22Rv1 (cell line): ENCODE measurements around the gene FDCSP.

Source experiments
- CTCF ChIP-seq: fragments of 450-650 bp; IDR thresholded peaks from 2 replicates; pipeline ENCODE4 v1.5.1; 2017; ENCODE audit warnings: mild to moderate bottlenecking
- ZFX ChIP-seq: fragments of 450-650 bp; IDR thresholded peaks from 2 replicates; pipeline ENCODE4 v1.6.1; 2017; ENCODE audit warnings: antibody characterized with exemption, borderline replicate concordance

DNA sequence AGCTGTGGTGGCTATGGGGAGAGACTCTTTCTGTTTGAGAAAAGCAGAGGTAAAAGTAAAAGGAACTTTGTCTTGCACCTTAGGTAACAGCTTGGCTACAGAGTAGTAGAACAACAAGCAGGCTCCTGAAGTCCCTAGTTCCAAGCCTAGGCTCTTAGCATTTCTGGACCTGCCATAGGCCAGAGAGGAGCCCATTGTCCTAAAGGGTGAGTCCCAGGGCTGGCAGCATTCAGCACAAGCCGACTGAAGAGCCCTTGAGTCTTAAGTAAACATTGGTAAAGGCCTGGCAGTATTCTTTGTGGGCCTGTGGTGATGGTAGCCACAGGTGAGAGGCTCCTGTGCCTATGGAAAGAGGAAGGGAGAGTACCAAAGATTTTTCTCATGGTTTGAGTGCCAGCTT lies 54.6 kb downstream of the FDCSP start:
- no peak for TF ChIP-seq CTCF
- TF ChIP-seq ZFX, result no peak
